HG03571 (cell line): ENCODE measurements around the gene FAM177A1.

Source experiments
- ATAC-seq: cut with Tn5 transposase; IDR thresholded peaks from one replicate; pipeline ENCODE4 v1.9.1; 2021; ENCODE audit not compliant: unreplicated experiment

Gene FAM177A1

DNA sequence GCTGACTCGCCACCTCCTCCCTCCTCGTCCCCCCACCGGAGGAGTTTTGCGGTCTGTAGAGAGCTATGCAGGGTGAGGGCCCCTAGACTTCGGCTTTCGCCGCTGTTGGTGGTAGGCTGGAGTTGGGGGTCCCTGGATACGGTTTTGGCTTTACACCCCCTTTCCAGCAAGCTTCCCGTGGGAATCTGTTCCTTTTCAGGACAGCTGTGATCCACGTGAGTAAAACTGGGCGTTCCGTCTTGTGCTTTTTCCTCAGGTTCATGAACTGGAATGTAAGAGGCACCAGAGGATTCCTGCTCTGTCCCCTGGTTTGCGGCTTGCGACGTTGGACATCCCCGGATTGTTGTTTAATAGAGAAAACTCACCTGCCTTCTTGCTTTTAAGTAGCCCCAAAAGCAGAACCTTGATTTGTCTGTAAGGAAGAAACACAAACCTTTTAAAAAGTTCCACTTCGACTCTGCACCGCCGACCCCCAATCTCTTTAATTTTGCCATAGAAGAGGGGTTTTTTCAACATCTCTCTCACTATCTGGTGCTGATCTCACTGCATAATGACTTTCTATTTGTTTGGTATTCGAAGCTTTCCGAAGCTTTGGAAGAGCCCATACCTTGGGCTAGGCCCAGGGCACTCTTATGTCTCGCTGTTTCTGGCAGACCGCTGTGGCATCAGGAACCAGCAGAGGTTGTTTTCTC, 76.8 kb downstream of the FAM177A1 start:
- no peak for ATAC-seq

DNA sequence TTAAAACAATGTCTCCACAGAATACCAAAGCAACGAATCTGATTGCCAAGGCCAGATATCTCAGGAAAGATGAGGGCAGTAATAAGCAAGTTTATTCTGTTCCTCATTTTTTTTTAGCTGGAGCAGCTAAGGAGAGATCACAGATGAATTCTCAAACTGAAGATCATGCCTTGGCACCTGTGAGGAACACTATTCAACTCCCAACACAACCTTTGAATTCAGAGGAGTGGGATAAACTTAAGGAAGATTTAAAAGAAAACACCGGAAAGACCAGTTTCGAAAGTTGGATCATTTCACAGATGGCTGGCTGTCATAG, 77.3 kb downstream of the FAM177A1 start:
- ATAC-seq: no peak

DNA sequence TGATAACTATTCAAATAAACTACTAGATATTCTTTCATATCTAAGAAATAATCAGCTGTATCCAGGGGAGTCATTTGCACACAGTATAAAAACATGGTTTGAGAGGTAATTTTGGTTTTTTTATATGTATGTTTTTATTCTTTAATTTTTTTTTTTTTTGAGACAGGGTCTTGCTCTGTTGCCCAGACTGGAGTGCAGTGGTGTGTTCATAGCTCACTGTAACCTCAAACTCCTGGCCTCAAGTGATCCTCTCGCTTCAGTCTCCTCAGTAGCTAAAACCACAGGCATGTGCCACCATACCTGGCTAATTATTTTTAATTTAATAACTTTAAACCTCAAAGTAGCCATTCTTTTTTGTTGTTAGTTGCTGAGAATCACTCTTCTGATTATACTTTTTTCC, 78.1 kb downstream of the FAM177A1 start:
- no peak for ATAC-seq
